Tibial nerve (tissue), 4 donors: ENCODE results near the gene HDGFL2. TPM values are rescaled to one million over a fixed set of nuclear protein-coding genes. Genes with fewer than 3 reads are reported as not detected.

ENCODE experiments used
- DNase-seq, 2 donors: peaks; one replicate each; pipeline ENCODE4 v3.0.0-alpha.2; 2019; ENCODE audit warnings: low spot score in 2 of 2
- H3K27ac ChIP-seq, 4 donors: fragments of 200-600 bp; sonication (generic) in 3 of 4; one replicate each; pipeline ENCODE4 v1.5.1; 2017 to 2019; ENCODE audit warnings: mild to moderate bottlenecking in 1 of 4
- H3K27me3 ChIP-seq, 2 donors: fragments of 200-600 bp; sonication (generic) in 1 of 2; one replicate each; pipeline versions ENCODE4 v1.5.1 to v1.6.0; 2017 to 2019
- H3K36me3 ChIP-seq, 3 donors: fragments of 200-600 bp; sonication (generic); one replicate each; pipeline ENCODE4 v1.5.1; 2018 to 2019
- H3K4me1 ChIP-seq, 4 donors: fragments of 200-600 bp; sonication (generic) in 3 of 4; one replicate each; pipeline ENCODE4 v1.5.1; 2017 to 2019
- H3K4me3 ChIP-seq, 4 donors: fragments of 200-600 bp; sonication (generic) in 3 of 4; one replicate each; pipeline ENCODE4 v1.5.1; 2017 to 2019; ENCODE audit warnings: mild to moderate bottlenecking in 1 of 4, moderate library complexity in 1 of 4
- H3K9me3 ChIP-seq, 4 donors: fragments of 200-600 bp; sonication (generic) in 3 of 4; one replicate each; pipeline ENCODE4 v1.5.1; 2017 to 2019
- EP300 ChIP-seq, 2 donors: sonication (generic); formaldehyde crosslinking; IDR thresholded peaks; one replicate each; pipeline ENCODE4 v1.6.1; 2017; ENCODE audit warnings: antibody characterized with exemption in 2 of 2, mild to moderate bottlenecking in 1 of 2
- POLR2A ChIP-seq, 2 donors: fragments of 450-650 bp; IDR thresholded peaks; one replicate each; pipeline ENCODE4 v1.6.1; 2017; ENCODE audit warnings: antibody characterized with exemption in 2 of 2, mild to moderate bottlenecking in 2 of 2, moderate library complexity in 2 of 2
- WGBS, 2 donors: methylation state at CpG; one replicate each; pipeline ENCODE4 v1.1.5; 2018; 5-methylcytosine and 5-hydroxymethylcytosine counted together
- total RNA-seq, 4 donors: library from RNA; depleted of rRNA; stranded (reverse); fragments of >200 nt; gene quantifications; one replicate each; pipeline ENCODE4 v1.1.0, GENCODE V29; 2016
- TF ChIP-seq, protein P1 (sequence below), 5 experiments: fragments of 200-600 bp in 3 of 5; fragments of 450-650 bp in 2 of 5; sonication (generic) in 3 of 5; IDR thresholded peaks; one replicate each; pipeline ENCODE4 v1.5.1; 2016 to 2019; ENCODE audit warnings: antibody characterized with exemption in 5 of 5, mild to moderate bottlenecking in 3 of 5, moderate library complexity in 2 of 5

HDGFL2 gene
- total RNA-seq, 4 donors from 2014 or later, result 30.2 to 54.0 (median 48.7) TPM

- TF ChIP-seq, protein P1, sequence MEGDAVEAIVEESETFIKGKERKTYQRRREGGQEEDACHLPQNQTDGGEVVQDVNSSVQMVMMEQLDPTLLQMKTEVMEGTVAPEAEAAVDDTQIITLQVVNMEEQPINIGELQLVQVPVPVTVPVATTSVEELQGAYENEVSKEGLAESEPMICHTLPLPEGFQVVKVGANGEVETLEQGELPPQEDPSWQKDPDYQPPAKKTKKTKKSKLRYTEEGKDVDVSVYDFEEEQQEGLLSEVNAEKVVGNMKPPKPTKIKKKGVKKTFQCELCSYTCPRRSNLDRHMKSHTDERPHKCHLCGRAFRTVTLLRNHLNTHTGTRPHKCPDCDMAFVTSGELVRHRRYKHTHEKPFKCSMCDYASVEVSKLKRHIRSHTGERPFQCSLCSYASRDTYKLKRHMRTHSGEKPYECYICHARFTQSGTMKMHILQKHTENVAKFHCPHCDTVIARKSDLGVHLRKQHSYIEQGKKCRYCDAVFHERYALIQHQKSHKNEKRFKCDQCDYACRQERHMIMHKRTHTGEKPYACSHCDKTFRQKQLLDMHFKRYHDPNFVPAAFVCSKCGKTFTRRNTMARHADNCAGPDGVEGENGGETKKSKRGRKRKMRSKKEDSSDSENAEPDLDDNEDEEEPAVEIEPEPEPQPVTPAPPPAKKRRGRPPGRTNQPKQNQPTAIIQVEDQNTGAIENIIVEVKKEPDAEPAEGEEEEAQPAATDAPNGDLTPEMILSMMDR (IDR thresholded peaks at IDR 0.05), result no peak
- TF ChIP-seq EP300 (IDR thresholded peaks at IDR 0.05) (no peak), POLR2A (IDR thresholded peaks at IDR 0.05) (no peak)
- H3K27ac ChIP-seq, result no peak overlapping the region
- DNase-seq, result no peak
- no peak overlapping the region for H3K4me3 ChIP-seq
- peaks cover 5 to 79% (median 20%) of the 10 kb centered on the region in 3 donors for H3K36me3 ChIP-seq
- WGBS, 2 donors, result 89 to 90% methylated on average over 54 to 58 of the region's 58 CpGs
- H3K4me1 ChIP-seq, result no peaks in the 10 kb centered on the region
- H3K9me3 ChIP-seq, result no peaks in the 10 kb centered on the region
- no peaks in the 10 kb centered on the region for H3K27me3 ChIP-seq
Observed at GRCh38 chr19:4445963-4446703, 26.0 kb upstream of the HDGFL2 start.

DNA sequence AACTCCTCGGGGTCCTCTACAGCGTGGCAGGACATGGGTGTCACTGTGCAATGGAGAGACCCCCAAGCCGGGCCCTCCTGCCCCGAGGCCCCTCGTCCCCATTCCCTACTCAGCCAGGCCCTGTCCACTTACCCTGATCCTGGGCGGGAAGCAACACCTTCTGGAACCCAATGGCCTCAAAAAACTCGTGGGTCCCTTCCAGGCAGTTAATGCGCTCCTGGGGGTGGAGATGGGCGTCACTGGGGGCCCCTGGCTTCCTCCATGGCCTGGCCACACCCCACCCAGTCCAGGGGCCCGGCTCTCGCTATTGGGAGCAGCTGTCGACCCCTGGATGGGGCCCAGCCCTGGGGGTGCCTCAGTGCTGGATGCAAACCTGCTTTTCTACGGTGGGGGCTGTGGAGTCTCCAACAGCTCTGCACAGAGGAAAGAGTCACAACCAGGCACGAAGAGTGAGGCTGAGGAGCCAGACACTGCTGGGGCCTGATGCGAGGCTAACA, 25.3 kb upstream of the HDGFL2 start:
- Histone ChIP-seq H3K4me3 (no peak overlapping the region), H3K27ac (no peak overlapping the region), H3K4me1 (no peaks in the 10 kb centered on the region), H3K36me3 (peaks cover 5 to 86% (median 20%) of the 10 kb centered on the region in 3 donors), H3K27me3 (no peaks in the 10 kb centered on the region), H3K9me3 (no peaks in the 10 kb centered on the region)
- 76 to 79% methylated on average over 8 to 13 of the region's 15 CpGs for WGBS, 2 donors
- DNase-seq, result no peak
- TF ChIP-seq POLR2A (IDR thresholded peaks at IDR 0.05), result no peak
- TF ChIP-seq, protein P1 (IDR thresholded peaks at IDR 0.05), result no peak
- no peak for TF ChIP-seq EP300 (IDR thresholded peaks at IDR 0.05)

DNA sequence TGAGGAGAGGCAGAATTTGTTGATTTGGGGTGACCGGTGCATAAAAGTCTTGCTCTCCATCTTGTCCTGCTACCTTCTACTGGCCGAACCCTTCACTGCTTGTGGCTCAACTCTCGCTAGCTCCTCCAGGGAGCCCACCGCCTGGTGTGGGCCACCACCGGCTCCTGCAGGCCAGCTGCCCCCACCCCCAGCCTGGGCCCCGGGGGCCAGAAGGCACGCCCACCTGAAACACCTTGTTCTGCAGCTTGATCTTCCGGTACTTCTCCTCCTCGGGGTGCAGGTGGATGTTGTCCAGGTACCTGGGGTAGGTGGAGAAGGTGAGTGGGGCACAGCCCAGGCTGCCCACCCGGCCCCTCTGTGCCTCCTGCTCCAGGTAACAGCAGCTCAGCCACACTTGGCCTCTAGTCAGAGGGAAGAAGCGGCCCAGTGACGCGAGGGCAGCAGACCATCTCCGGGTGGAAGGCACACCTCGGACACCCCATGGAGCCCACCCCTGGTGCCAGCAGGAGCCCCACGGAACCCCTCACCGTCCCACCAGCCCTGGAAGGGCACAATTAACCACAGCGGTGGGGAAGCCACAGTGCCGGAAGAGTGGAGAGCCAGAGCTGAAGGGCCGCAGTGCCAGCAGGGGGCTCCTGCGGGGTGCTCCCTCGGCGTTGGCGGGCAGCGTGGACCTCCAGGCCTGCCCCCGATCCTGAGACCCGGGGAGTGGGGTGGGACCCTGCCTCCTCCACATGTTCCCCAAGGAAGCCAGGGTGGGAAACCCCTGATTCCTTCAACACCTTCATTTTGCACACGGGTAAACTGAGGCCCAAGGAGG, 24.6 kb upstream of the HDGFL2 start:
- no peaks in the 10 kb centered on the region for H3K27me3 ChIP-seq
- TF ChIP-seq POLR2A (IDR thresholded peaks at IDR 0.05) (no peak), EP300 (IDR thresholded peaks at IDR 0.05) (no peak)
- TF ChIP-seq, protein P1 (IDR thresholded peaks at IDR 0.05), result no peak
- H3K4me3 ChIP-seq, result no peak overlapping the region
- H3K9me3 ChIP-seq, result no peaks in the 10 kb centered on the region
- H3K4me1 ChIP-seq, result no peaks in the 10 kb centered on the region
- peaks cover 5 to 93% (median 20%) of the 10 kb centered on the region in 3 donors for H3K36me3 ChIP-seq
- no peak overlapping the region for H3K27ac ChIP-seq
- WGBS, 2 donors, result 83 to 87% methylated on average over 26 to 27 of the region's 28 CpGs
- no peak for DNase-seq

- no peak overlapping the region for H3K27ac ChIP-seq
- H3K4me1 ChIP-seq, result no peaks in the 10 kb centered on the region
- H3K9me3 ChIP-seq, result no peaks in the 10 kb centered on the region
- TF ChIP-seq, protein P1 (IDR thresholded peaks at IDR 0.05), result no peak
- TF ChIP-seq POLR2A (IDR thresholded peaks at IDR 0.05) (no peak), EP300 (IDR thresholded peaks at IDR 0.05) (no peak)
- no peaks in the 10 kb centered on the region for H3K27me3 ChIP-seq
- WGBS, 2 donors, result 82 to 86% methylated on average over 23 of the region's 30 CpGs
- no peak overlapping the region for H3K4me3 ChIP-seq
- DNase-seq, result no peak
- H3K36me3 ChIP-seq, result peaks cover 5 to 100% (median 23%) of the 10 kb centered on the region in 3 donors
Observed at GRCh38 chr19:4448147-4448985, 23.7 kb upstream of the HDGFL2 start.
